Osteocyte (in vitro differentiated cells): ENCODE measurements around the gene DOCK7. TPM values are rescaled to one million over a fixed set of nuclear protein-coding genes. Genes with fewer than 3 reads are reported as not detected.

Experiments
- DNase-seq: peaks from one replicate; pipeline ENCODE4 v3.0.0; 2021; ENCODE audit warnings: mixed read lengths; ENCODE audit not compliant: unreplicated experiment; ENCODE audit errors: extremely low spot score
- H3K27ac Mint-ChIP-seq: one replicate; pipeline ENCODE4 v1.8.0; 2021; ENCODE audit warnings: mild to moderate bottlenecking, mixed read lengths; ENCODE audit not compliant: unreplicated experiment
- H3K27me3 Mint-ChIP-seq: one replicate; pipeline ENCODE4 v1.8.0; 2021; ENCODE audit warnings: mixed read lengths; ENCODE audit not compliant: unreplicated experiment
- H3K36me3 Mint-ChIP-seq: one replicate; pipeline ENCODE4 v1.8.0; 2021; ENCODE audit warnings: mixed read lengths; ENCODE audit not compliant: unreplicated experiment
- H3K4me1 Mint-ChIP-seq: one replicate; pipeline ENCODE4 v1.8.0; 2021; ENCODE audit warnings: mixed read lengths; ENCODE audit not compliant: unreplicated experiment
- H3K4me3 Mint-ChIP-seq: one replicate; pipeline ENCODE4 v1.8.0; 2021; ENCODE audit warnings: mild to moderate bottlenecking, moderate library complexity, mixed read lengths; ENCODE audit not compliant: unreplicated experiment
- H3K9me3 Mint-ChIP-seq: one replicate; pipeline ENCODE4 v1.8.0; 2021; ENCODE audit warnings: mixed read lengths; ENCODE audit not compliant: unreplicated experiment
- CTCF ChIP-seq: fragments of 200-600 bp; sonication (generic); IDR thresholded peaks from 2 replicates; pipeline ENCODE4 v1.5.0; 2021; ENCODE audit warnings: antibody characterized with exemption, mild to moderate bottlenecking, moderate library complexity
- total RNA-seq: library from RNA; stranded (reverse); gene quantifications from 2 replicates; pipeline ENCODE4 v1.2.1, GENCODE V29; 2021

DOCK7 gene
- total RNA-seq, 1 donor from 2014 or later: 81.8 TPM

- H3K4me1 Mint-ChIP-seq: peaks cover 33% of the 10 kb centered on the region
- H3K27ac Mint-ChIP-seq: peak overlapping the region; percentile 100
- peaks cover 3% of the 10 kb centered on the region for H3K27me3 Mint-ChIP-seq
- H3K36me3 Mint-ChIP-seq: no peaks in the 10 kb centered on the region
- no peaks in the 10 kb centered on the region for H3K9me3 Mint-ChIP-seq
- DNase-seq: peak; percentile 99
- no peak for TF ChIP-seq CTCF
- H3K4me3 Mint-ChIP-seq: peak overlapping the region; percentile 97
Measured at GRCh38 chr1:62436039-62436465, 252.1 kb downstream of the DOCK7 start.

GRCh38 chr1:62435231-62436038, 252.8 kb downstream of the DOCK7 start:
- no peaks in the 10 kb centered on the region for H3K36me3 Mint-ChIP-seq
- no peak for TF ChIP-seq CTCF

GRCh38 chr1:62434618-62435001, 253.6 kb downstream of the DOCK7 start:
- peak overlapping the region; percentile 100 for H3K27ac Mint-ChIP-seq
- H3K27me3 Mint-ChIP-seq: peaks cover 8% of the 10 kb centered on the region
- no peak for DNase-seq
- no peaks in the 10 kb centered on the region for H3K36me3 Mint-ChIP-seq
- H3K4me1 Mint-ChIP-seq: peaks cover 25% of the 10 kb centered on the region
- TF ChIP-seq CTCF: no peak
- peak overlapping the region; percentile 97 for H3K4me3 Mint-ChIP-seq
- H3K9me3 Mint-ChIP-seq: no peaks in the 10 kb centered on the region

More at GRCh38 chr1:62435231-62436038, 252.8 kb downstream of the DOCK7 start:
- H3K4me1 Mint-ChIP-seq: peaks cover 30% of the 10 kb centered on the region
- no peak for DNase-seq
- H3K27ac Mint-ChIP-seq: peak overlapping the region; percentile 100
- peaks cover 7% of the 10 kb centered on the region for H3K27me3 Mint-ChIP-seq
- no peaks in the 10 kb centered on the region for H3K9me3 Mint-ChIP-seq
- peak overlapping the region; percentile 97 for H3K4me3 Mint-ChIP-seq

GRCh38 chr1:62433861-62434617, 254.1 kb downstream of the DOCK7 start:
- peaks cover 8% of the 10 kb centered on the region for H3K27me3 Mint-ChIP-seq
- no peaks in the 10 kb centered on the region for H3K36me3 Mint-ChIP-seq
- H3K4me1 Mint-ChIP-seq: peaks cover 19% of the 10 kb centered on the region
- peak; percentile 24 for TF ChIP-seq CTCF
- H3K27ac Mint-ChIP-seq: peak overlapping the region; percentile 18
- H3K9me3 Mint-ChIP-seq: no peaks in the 10 kb centered on the region
- no peak overlapping the region for H3K4me3 Mint-ChIP-seq
- no peak for DNase-seq

- Mint-ChIP-seq H3K27ac (no peak overlapping the region), H3K9me3 (no peaks in the 10 kb centered on the region), H3K4me1 (no peaks in the 10 kb centered on the region), H3K36me3 (no peaks in the 10 kb centered on the region), H3K4me3 (no peak overlapping the region), H3K27me3 (peaks cover 8% of the 10 kb centered on the region)
- DNase-seq: no peak
- TF ChIP-seq CTCF: no peak
Measured at GRCh38 chr1:62429581-62429980, 258.6 kb downstream of the DOCK7 start.
